H9 (cell line): ENCODE data around the gene FUT1. TPM values are rescaled to one million over a fixed set of nuclear protein-coding genes. Genes with fewer than 3 reads are reported as not detected.

ENCODE experiments used
- DNase-seq: peaks from one replicate; pipeline ENCODE4 v3.0.0-alpha.2; 2017
- H2AFZ ChIP-seq: one replicate; pipeline ENCODE4 v1.6.1; 2013; ENCODE audit warnings: mild to moderate bottlenecking, low read length, control low read depth, moderate library complexity
- H2AK5ac ChIP-seq: 2 replicates; pipeline ENCODE4 v1.6.1; 2013; ENCODE audit warnings: low read length, control low read depth, mixed read lengths; ENCODE audit not compliant: insufficient read length
- H2BK120ac ChIP-seq: one replicate; pipeline ENCODE4 v1.6.1; 2013; ENCODE audit warnings: low read depth, mild to moderate bottlenecking, low read length, control low read depth, inconsistent platforms; ENCODE audit not compliant: poor library complexity, severe bottlenecking
- H2BK12ac ChIP-seq: 2 replicates; pipeline ENCODE4 v1.6.1; 2013; ENCODE audit warnings: low read length, control low read depth, mixed read lengths, low read depth; ENCODE audit not compliant: insufficient read length
- H2BK15ac ChIP-seq: 2 replicates; pipeline ENCODE4 v1.6.1; 2013; ENCODE audit warnings: low read depth, low read length, control low read depth
- H2BK20ac ChIP-seq: one replicate; pipeline ENCODE4 v1.6.1; 2013; ENCODE audit warnings: low read depth, mild to moderate bottlenecking, low read length, control low read depth, inconsistent platforms; ENCODE audit not compliant: poor library complexity, severe bottlenecking
- H2BK5ac ChIP-seq: 2 replicates; pipeline ENCODE4 v1.6.1; 2013; ENCODE audit warnings: low read length, control low read depth, mixed read lengths; ENCODE audit not compliant: insufficient read length
- H3K14ac ChIP-seq: 2 replicates; pipeline ENCODE4 v1.6.1; 2013; ENCODE audit warnings: low read length, control low read depth; ENCODE audit not compliant: insufficient read depth
- H3K18ac ChIP-seq: 2 replicates; pipeline ENCODE4 v1.6.1; 2013; ENCODE audit warnings: low read depth, mild to moderate bottlenecking, mixed read lengths, low read length, control low read depth; ENCODE audit not compliant: insufficient read length
- H3K23ac ChIP-seq: 2 replicates; pipeline ENCODE4 v1.6.1; 2013; ENCODE audit warnings: low read length, control low read depth, mixed read lengths, low read depth; ENCODE audit not compliant: insufficient read length
- H3K23me2 ChIP-seq: 2 replicates; pipeline ENCODE4 v1.6.1; 2013; ENCODE audit warnings: low read depth, mild to moderate bottlenecking, mixed read lengths, low read length, control low read depth; ENCODE audit not compliant: insufficient read length, poor library complexity, severe bottlenecking
- H3K27ac ChIP-seq: 2 replicates; pipeline ENCODE4 v1.5.1; 2013; ENCODE audit warnings: low read length, control low read depth, mixed read lengths, low read depth; ENCODE audit not compliant: insufficient read length
- H3K27me3 ChIP-seq: 2 replicates; pipeline ENCODE4 v1.6.1; 2013; ENCODE audit warnings: low read length, control low read depth, inconsistent platforms; ENCODE audit not compliant: insufficient read depth
- H3K4ac ChIP-seq: 2 replicates; pipeline ENCODE4 v1.6.1; 2013; ENCODE audit warnings: low read depth, mild to moderate bottlenecking, control low read depth, inconsistent platforms, low read length, moderate library complexity
- H3K4me1 ChIP-seq: 2 replicates; pipeline ENCODE4 v1.6.1; 2013; ENCODE audit warnings: low read length, control low read depth, inconsistent platforms; ENCODE audit not compliant: insufficient read depth
- H3K4me2 ChIP-seq: 2 replicates; pipeline ENCODE4 v1.6.1; 2013; ENCODE audit warnings: low read length, control low read depth, mixed read lengths; ENCODE audit not compliant: insufficient read length, insufficient read depth
- H3K56ac ChIP-seq: 2 replicates; pipeline ENCODE4 v1.6.1; 2013; ENCODE audit warnings: low read depth, mild to moderate bottlenecking, mixed read lengths, low read length, control low read depth; ENCODE audit not compliant: insufficient read length
- H3K79me1 ChIP-seq: 2 replicates; pipeline ENCODE4 v1.6.1; 2013; ENCODE audit warnings: low read depth, mild to moderate bottlenecking, moderate library complexity, low read length, control low read depth, inconsistent platforms; ENCODE audit not compliant: insufficient read depth, poor library complexity, severe bottlenecking
- H3K79me2 ChIP-seq: 2 replicates; pipeline ENCODE4 v1.6.1; 2013; ENCODE audit warnings: low read length, control low read depth, inconsistent platforms; ENCODE audit not compliant: insufficient read depth
- H3K9ac ChIP-seq: 2 replicates; pipeline ENCODE4 v1.6.1; 2013; ENCODE audit warnings: low read length, control low read depth, mixed read lengths; ENCODE audit not compliant: insufficient read length; ENCODE audit errors: extremely low read depth
- H3K9me3 ChIP-seq: one replicate; pipeline ENCODE4 v1.6.1; 2013; ENCODE audit warnings: low read depth, low read length, inconsistent platforms; ENCODE audit not compliant: control insufficient read depth
- H3T11ph ChIP-seq: one replicate; pipeline ENCODE4 v1.6.1; 2013; ENCODE audit warnings: mild to moderate bottlenecking, low read length, control low read depth, inconsistent platforms
- H4K20me1 ChIP-seq: one replicate; pipeline ENCODE4 v1.6.1; 2013; ENCODE audit not compliant: control insufficient read depth, insufficient read length, insufficient read depth
- H4K5ac ChIP-seq: 2 replicates; pipeline ENCODE4 v1.6.1; 2013; ENCODE audit warnings: low read depth, mild to moderate bottlenecking, mixed read lengths, low read length, control low read depth; ENCODE audit not compliant: insufficient read length
- H4K8ac ChIP-seq: replicated peaks from 2 replicates; pipeline ENCODE4 v1.6.1; 2013; ENCODE audit warnings: low read length, control low read depth, mixed read lengths, low read depth; ENCODE audit not compliant: insufficient read length
- H4K91ac ChIP-seq: 2 replicates; pipeline ENCODE4 v1.6.1; 2013; ENCODE audit warnings: low read depth, mild to moderate bottlenecking, moderate library complexity, mixed read lengths, low read length, control low read depth; ENCODE audit not compliant: insufficient read length
- H3K27ac Mint-ChIP-seq, 3 experiments: 2 replicates in 2 of 3; 3 replicates in 1 of 3; pipeline ENCODE4 v1.8.0; 2020 to 2021; ENCODE audit warnings: mixed read lengths in 3 of 3, mild to moderate bottlenecking in 1 of 3, moderate library complexity in 1 of 3
- H3K27me3 Mint-ChIP-seq: 2 replicates; pipeline ENCODE4 v1.8.0; 2021; ENCODE audit warnings: low read depth, mild to moderate bottlenecking, moderate library complexity, mixed read lengths
- H3K36me3 Mint-ChIP-seq, 3 experiments: 2 replicates in 2 of 3; 3 replicates in 1 of 3; pipeline ENCODE4 v1.8.0; 2020 to 2021; ENCODE audit warnings: low read depth in 3 of 3, mixed read lengths in 3 of 3; ENCODE audit not compliant: insufficient read depth in 1 of 3
- H3K4me1 Mint-ChIP-seq, 2 experiments: 2 replicates each; pipeline ENCODE4 v1.8.0; 2020; ENCODE audit warnings: mixed read lengths in 2 of 2
- H3K4me3 Mint-ChIP-seq, 2 experiments: 2 replicates in 1 of 2; 3 replicates in 1 of 2; pipeline ENCODE4 v1.8.0; 2020 to 2021; ENCODE audit warnings: mild to moderate bottlenecking in 2 of 2, mixed read lengths in 2 of 2, moderate library complexity in 1 of 2
- H3K9me3 Mint-ChIP-seq, 2 experiments: 2 replicates in 1 of 2; 3 replicates in 1 of 2; pipeline ENCODE4 v1.8.0; 2020; ENCODE audit warnings: mild to moderate bottlenecking in 2 of 2, mixed read lengths in 2 of 2, moderate library complexity in 1 of 2
- CTCF ChIP-seq: fragments of 200-600 bp; sonication (generic); conservative IDR thresholded peaks from 3 replicates; pipeline ENCODE4 v1.8.0; 2021; ENCODE audit warnings: antibody characterized with exemption, mild to moderate bottlenecking
- WGBS: extraction: QIAGEN DNeasy Blood & Tissue Kit; methylation state at CpG from one replicate; pipeline ENCODE4 v1.1.7; 2013; ENCODE audit warnings: missing lambda C conversion rate, low lambda C conversion rate, mixed read lengths; ENCODE audit not compliant: insufficient read length; ENCODE audit errors: extremely low coverage; 5-methylcytosine and 5-hydroxymethylcytosine counted together
- total RNA-seq: library from RNA; stranded (reverse); gene quantifications from 2 replicates; pipeline ENCODE4 v1.2.1, GENCODE V29; 2021

Gene FUT1
- total RNA-seq, 1 experiment from 2014 or later = 16.1 TPM

GRCh38 chr19:48777139-48777538, 24.7 kb upstream of the FUT1 start:
- H3K9me3 Mint-ChIP-seq = no peaks in the 10 kb centered on the region; a peak in 1 of 5 replicates
- Histone ChIP-seq H2AFZ (no peak overlapping the region), H3K79me1 (no peaks in the 10 kb centered on the region), H3K18ac (no peak overlapping the region), H3K27me3 (no peaks in the 10 kb centered on the region), H3K9ac (no peak overlapping the region), H4K20me1 (no peaks in the 10 kb centered on the region), H3K23ac (no peak overlapping the region), H3K56ac (no peak overlapping the region), H3K4me2 (no peak overlapping the region), H3K27ac (no peak overlapping the region), H3K14ac (no peak overlapping the region), H3K4me1 (no peaks in the 10 kb centered on the region), H2BK20ac (no peak overlapping the region), H3K9me3 (no peaks in the 10 kb centered on the region), H2AK5ac (no peak overlapping the region), H4K5ac (no peak overlapping the region), H3K79me2 (no peaks in the 10 kb centered on the region), H2BK12ac (no peak overlapping the region), H3K4ac (no peak overlapping the region), H3K23me2 (no peaks in the 10 kb centered on the region), H3T11ph (no peak overlapping the region), H2BK5ac (no peak overlapping the region), H2BK120ac (no peak overlapping the region), H4K91ac (no peak overlapping the region), H4K8ac (no peak overlapping the region), H2BK15ac (no peak overlapping the region)
- WGBS = no CpG with 5 or more reads among the region's 5 CpGs
- no peak for DNase-seq
- TF ChIP-seq CTCF = no peak
- H3K4me3 Mint-ChIP-seq = no peak overlapping the region
- H3K36me3 Mint-ChIP-seq = no peaks in the 10 kb centered on the region
- H3K27ac Mint-ChIP-seq = no peak overlapping the region
- H3K4me1 Mint-ChIP-seq = peaks cover 5 to 8% of the 10 kb centered on the region in 2 experiments
- H3K27me3 Mint-ChIP-seq = no peaks in the 10 kb centered on the region; the same call in 1 of the 2 replicates
